T-helper 22 cell (primary cell): ENCODE data around the gene CSNK1E.

Source experiments
- DNase-seq: peaks from one replicate; pipeline ENCODE4 v3.0.0-alpha.2; 2020; ENCODE audit warnings: low read depth

Gene CSNK1E

GRCh38 chr22:38249803-38250642, 67.2 kb downstream of the CSNK1E start:
- DNase-seq: no peak

DNA sequence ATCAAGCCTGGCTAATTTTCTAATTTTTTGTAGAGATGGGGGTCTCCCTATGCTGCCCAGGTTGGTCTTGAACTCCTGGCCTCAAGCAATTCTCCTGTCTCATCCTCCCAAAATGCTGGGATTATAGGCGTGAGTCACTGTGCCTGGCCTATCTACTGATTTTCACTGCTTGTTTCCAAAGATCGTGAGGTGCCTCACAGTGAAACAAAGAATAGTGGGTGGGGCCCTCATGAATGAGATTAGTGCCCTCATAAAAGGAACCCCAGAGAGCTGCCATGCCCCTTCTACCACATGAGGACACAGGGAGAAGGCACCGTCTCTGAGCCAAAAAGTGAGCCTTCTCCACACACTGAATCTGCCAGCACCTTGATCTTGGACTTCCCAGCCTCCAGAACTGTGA, 67.9 kb downstream of the CSNK1E start:
- no peak for DNase-seq

- no peak for DNase-seq
Observed at GRCh38 chr22:38248280-38248679, 69.0 kb downstream of the CSNK1E start.

DNA sequence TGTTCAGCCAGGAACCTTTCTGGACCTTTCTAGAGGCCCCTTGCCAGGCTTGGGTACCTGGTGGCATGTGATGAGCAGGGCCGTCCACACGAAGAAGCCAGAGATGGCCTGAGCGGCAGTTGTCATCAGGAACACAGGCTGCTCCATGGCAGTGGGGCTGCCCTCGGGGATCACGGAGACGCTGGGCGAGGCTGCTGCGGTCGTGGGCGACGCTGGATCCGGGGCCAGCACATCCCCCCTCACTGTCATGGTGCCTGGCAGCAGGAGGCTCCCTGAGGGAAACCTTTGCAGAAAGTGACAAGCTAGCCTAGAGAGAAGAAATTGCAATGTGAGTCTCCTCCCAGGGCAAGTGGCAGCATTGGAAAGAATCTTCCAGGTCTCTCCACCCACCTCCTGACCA, 69.5 kb downstream of the CSNK1E start:
- no peak for DNase-seq

GRCh38 chr22:38246692-38247091, 70.5 kb downstream of the CSNK1E start:
- DNase-seq: no peak

- DNase-seq: no peak
Observed at GRCh38 chr22:38246046-38246658, 71.1 kb downstream of the CSNK1E start.

- DNase-seq: no peak
Observed at GRCh38 chr22:38244106-38244505, 73.1 kb downstream of the CSNK1E start.

DNA sequence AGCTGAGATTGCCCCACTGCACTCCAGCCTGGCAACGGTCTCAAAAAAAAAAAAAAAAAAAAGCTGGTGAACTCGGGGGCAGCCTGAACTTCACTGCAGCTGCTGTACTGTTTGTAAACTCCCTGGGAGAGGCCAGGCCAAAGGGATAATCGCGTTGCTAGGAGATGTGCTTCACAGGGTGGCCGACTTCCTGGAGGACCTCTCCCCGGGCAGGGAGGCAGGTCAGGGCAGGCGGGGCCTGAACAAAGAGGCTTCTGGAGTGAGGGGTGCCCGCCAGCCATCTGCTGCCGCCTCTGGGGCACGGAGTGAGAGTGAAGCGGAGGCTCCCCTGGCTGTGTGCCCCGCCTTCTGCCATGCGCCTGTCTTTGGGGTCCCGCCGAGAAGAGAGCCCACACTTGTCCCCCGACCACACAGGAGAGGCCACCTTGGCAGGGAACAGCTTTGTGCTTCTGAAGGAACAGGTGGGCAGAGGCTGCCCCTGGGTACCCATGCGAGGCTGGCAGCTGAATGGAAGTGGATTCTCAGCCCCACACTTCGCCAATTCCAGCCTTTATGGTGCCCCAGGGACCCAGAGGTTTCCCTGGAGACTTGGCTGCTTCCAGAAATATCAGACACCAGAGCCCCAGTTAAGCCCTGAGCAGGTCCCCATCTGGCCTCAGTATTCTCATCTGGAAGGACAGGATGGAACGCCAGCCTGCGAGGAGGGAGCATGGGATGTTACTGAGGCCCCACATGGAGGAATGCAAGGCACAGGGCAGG, 74.0 kb downstream of the CSNK1E start:
- no peak for DNase-seq

- DNase-seq: no peak
Observed at GRCh38 chr22:38240734-38241252, 76.4 kb downstream of the CSNK1E start.
